HL-60 (cell line): Measurements from ENCODE around the gene LNPEP.

Experiments
- DNase-seq, 2 experiments: peaks; one replicate each; pipeline ENCODE4 v3.0.0-alpha.2; 2010 to 2020; ENCODE audit warnings: low read depth in 1 of 2, low spot score in 1 of 2
- H3K27ac ChIP-seq: fragments of 250-450 bp; sonication (Bioruptor Pico); replicated peaks from 2 replicates; pipeline ENCODE4 v1.5.1; 2020; ENCODE audit warnings: mild to moderate bottlenecking, moderate library complexity
- H3K27me3 ChIP-seq: fragments of 250-450 bp; sonication (Bioruptor Pico); 2 replicates; pipeline ENCODE4 v1.5.1; 2021; ENCODE audit warnings: mild to moderate bottlenecking, moderate library complexity; ENCODE audit not compliant: insufficient read depth, poor library complexity, severe bottlenecking
- H3K4me3 ChIP-seq: replicated peaks from 2 replicates; pipeline ENCODE4 v1.5.1; 2011; ENCODE audit warnings: mild to moderate bottlenecking, control low read depth, low read length; ENCODE audit not compliant: insufficient read depth
- GABPA ChIP-seq: IDR thresholded peaks from 2 replicates; pipeline ENCODE4 v1.6.1; 2012; ENCODE audit warnings: low read depth
- POLR2AphosphoS5 ChIP-seq: IDR thresholded peaks from 2 replicates; pipeline ENCODE4 v1.6.1; 2012; ENCODE audit warnings: low read depth
- REST ChIP-seq: IDR thresholded peaks from 2 replicates; pipeline ENCODE4 v1.6.1; 2012; ENCODE audit warnings: low read depth; ENCODE audit not compliant: insufficient replicate concordance
- SPI1 ChIP-seq: IDR thresholded peaks from 2 replicates; pipeline ENCODE4 v1.6.1; 2012; ENCODE audit warnings: low read depth, mild to moderate bottlenecking, borderline replicate concordance
- TF ChIP-seq, protein P1 (sequence below): IDR thresholded peaks from one replicate; pipeline ENCODE4 v1.5.1; 2011; ENCODE audit warnings: low read length, control low read depth, inconsistent platforms; ENCODE audit not compliant: insufficient read depth

Gene LNPEP

GRCh38 chr5:97073420-97073819 is 137.5 kb downstream of the LNPEP start:
- Histone ChIP-seq H3K4me3 (no peak overlapping the region), H3K27me3 (no peaks in the 10 kb centered on the region), H3K27ac (no peak overlapping the region)
- TF ChIP-seq REST (no peak), POLR2AphosphoS5 (no peak), GABPA (no peak), SPI1 (no peak)
- TF ChIP-seq, protein P1, sequence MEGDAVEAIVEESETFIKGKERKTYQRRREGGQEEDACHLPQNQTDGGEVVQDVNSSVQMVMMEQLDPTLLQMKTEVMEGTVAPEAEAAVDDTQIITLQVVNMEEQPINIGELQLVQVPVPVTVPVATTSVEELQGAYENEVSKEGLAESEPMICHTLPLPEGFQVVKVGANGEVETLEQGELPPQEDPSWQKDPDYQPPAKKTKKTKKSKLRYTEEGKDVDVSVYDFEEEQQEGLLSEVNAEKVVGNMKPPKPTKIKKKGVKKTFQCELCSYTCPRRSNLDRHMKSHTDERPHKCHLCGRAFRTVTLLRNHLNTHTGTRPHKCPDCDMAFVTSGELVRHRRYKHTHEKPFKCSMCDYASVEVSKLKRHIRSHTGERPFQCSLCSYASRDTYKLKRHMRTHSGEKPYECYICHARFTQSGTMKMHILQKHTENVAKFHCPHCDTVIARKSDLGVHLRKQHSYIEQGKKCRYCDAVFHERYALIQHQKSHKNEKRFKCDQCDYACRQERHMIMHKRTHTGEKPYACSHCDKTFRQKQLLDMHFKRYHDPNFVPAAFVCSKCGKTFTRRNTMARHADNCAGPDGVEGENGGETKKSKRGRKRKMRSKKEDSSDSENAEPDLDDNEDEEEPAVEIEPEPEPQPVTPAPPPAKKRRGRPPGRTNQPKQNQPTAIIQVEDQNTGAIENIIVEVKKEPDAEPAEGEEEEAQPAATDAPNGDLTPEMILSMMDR, result no peak
- DNase-seq, result no peak

GRCh38 chr5:97074859-97075489 is 139.1 kb downstream of the LNPEP start:
- H3K27ac ChIP-seq, result no peak overlapping the region
- TF ChIP-seq SPI1 (no peak), POLR2AphosphoS5 (no peak), REST (no peak), GABPA (no peak)
- TF ChIP-seq, protein P1, result no peak

DNA sequence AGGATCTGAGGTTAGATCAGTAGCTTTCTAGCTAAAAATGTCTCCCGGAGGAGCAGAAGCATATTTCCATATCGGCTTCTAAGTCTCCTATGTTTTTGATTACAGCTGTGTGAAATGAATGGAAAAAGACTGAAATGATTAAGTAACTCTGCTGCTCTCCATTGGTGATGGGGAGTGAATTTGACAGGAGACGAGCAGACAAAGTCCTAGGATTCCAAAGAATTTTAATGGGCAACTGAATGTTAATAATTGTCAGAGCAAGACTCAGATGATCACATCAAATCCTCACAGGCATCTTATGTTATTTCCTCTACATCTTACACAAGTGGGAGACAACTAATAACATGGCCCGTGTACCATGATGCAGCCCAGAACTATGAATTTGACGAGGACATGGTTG is 139.8 kb downstream of the LNPEP start:
- Histone ChIP-seq H3K27me3 (no peaks in the 10 kb centered on the region), H3K27ac (no peak overlapping the region), H3K4me3 (no peak overlapping the region)
- TF ChIP-seq, protein P1, result no peak
- no peak for TF ChIP-seq SPI1
- no peak for TF ChIP-seq POLR2AphosphoS5
- TF ChIP-seq REST, result no peak
- no peak for TF ChIP-seq GABPA
- no peak for DNase-seq

More at GRCh38 chr5:97074859-97075489, 139.1 kb downstream of the LNPEP start:
- DNase-seq, result no peak
- Histone ChIP-seq H3K4me3 (no peak overlapping the region), H3K27me3 (no peaks in the 10 kb centered on the region)
